ENCODE data around the gene ARHGEF28.

Gene ARHGEF28

GRCh38 chr5:73900566-73900965, 274.6 kb downstream of the ARHGEF28 start:
- DNase-seq (ENCODE audit: low read depth), result no peak
- TF ChIP-seq CTCF (conservative IDR thresholded peaks at IDR 0.05; ENCODE audit: low read depth, low read length), result no peak
- no peak overlapping the region for H3K4me3 ChIP-seq (ENCODE audit: low read length)

GRCh38 chr5:73901043-73901442, 275.0 kb downstream of the ARHGEF28 start:
- no peak for DNase-seq (ENCODE audit: low read depth)
- TF ChIP-seq CTCF (conservative IDR thresholded peaks at IDR 0.05; ENCODE audit: low read depth, low read length), result no peak
- no peak overlapping the region for H3K4me3 ChIP-seq (ENCODE audit: low read length)

- TF ChIP-seq CTCF (conservative IDR thresholded peaks at IDR 0.05; ENCODE audit: low read depth, low read length), result peak; percentile 39
- no peak for DNase-seq (ENCODE audit: low read depth)
- no peak overlapping the region for H3K4me3 ChIP-seq (ENCODE audit: low read length)
These were observed 275.5 kb downstream of the ARHGEF28 start for GRCh38 chr5:73901455-73901854.

- TF ChIP-seq CTCF (conservative IDR thresholded peaks at IDR 0.05; ENCODE audit: low read depth, low read length), result peak; percentile 58
- no peak overlapping the region for H3K4me3 ChIP-seq (ENCODE audit: low read length)
- DNase-seq (ENCODE audit: low read depth), result peak; percentile 19
These were observed 276.5 kb downstream of the ARHGEF28 start for GRCh38 chr5:73902327-73903051.

- H3K4me3 ChIP-seq (ENCODE audit: low read length), result no peak overlapping the region
- no peak for TF ChIP-seq CTCF (conservative IDR thresholded peaks at IDR 0.05; ENCODE audit: low read depth, low read length)
- no peak for DNase-seq (ENCODE audit: low read depth)
These were observed 277.2 kb downstream of the ARHGEF28 start for GRCh38 chr5:73903169-73903568.

- DNase-seq (ENCODE audit: low read depth), result no peak
- no peak for TF ChIP-seq CTCF (conservative IDR thresholded peaks at IDR 0.05; ENCODE audit: low read depth, low read length)
- no peak overlapping the region for H3K4me3 ChIP-seq (ENCODE audit: low read length)
These were observed 280.3 kb downstream of the ARHGEF28 start for GRCh38 chr5:73906277-73906676.

GRCh38 chr5:73907164-73907563, 281.2 kb downstream of the ARHGEF28 start:
- TF ChIP-seq CTCF (conservative IDR thresholded peaks at IDR 0.05; ENCODE audit: low read depth, low read length), result no peak
- DNase-seq (ENCODE audit: low read depth), result no peak
- H3K4me3 ChIP-seq (ENCODE audit: low read length), result no peak overlapping the region
